Measurements from ENCODE around the gene POU2F2. TPM values are rescaled to one million over a fixed set of nuclear protein-coding genes. Genes with fewer than 3 reads are reported as not detected.

The POU2F2 gene
- total and polyA plus RNA-seq, 9 of the 15 experiments (the other 6 are each of a cell fraction or from before 2014, with no cell fraction given), result 0.03 to 0.68 (median 0.14) TPM

GRCh38 chr19:42113641-42114348, 18.5 kb downstream of the POU2F2 start:
- peak; percentile 39 for ATAC-seq
- ChIA-PET POLR2A (interaction anchor here (1.0 to 1.7 kb wide), 2 partner anchors 9 kb away, joined by 3 to 4 read pairs; no protein-coding TSS in a partner anchor), CTCF (ENCODE audit: low intra/inter-chr PET ratio) (no interaction called here)
- Histone ChIP-seq H3K27me3 (ENCODE audit: control insufficient read depth in 2 of 2, insufficient read depth in 2 of 2, low read length in 2 of 2) (peaks cover 22 to 52% of the 10 kb centered on the region in 2 experiments), H3K4me2 (ENCODE audit: insufficient read depth, low read length) (no peak overlapping the region), H2AFZ (ENCODE audit: low read depth, low read length) (no peak overlapping the region), H3K36me3 (ENCODE audit: control insufficient read depth, insufficient read depth, low read length) (no peaks in the 10 kb centered on the region), H3K9me3 (replicated peaks; ENCODE audit: control insufficient read depth, insufficient read depth, low read depth, low read length) (no peaks in the 10 kb centered on the region), H4K20me1 (replicated peaks; ENCODE audit: control insufficient read depth, insufficient read depth, low read length) (peaks cover 10% of the 10 kb centered on the region; the same call in 1 of the 2 replicates), H3K4me3 (no peak overlapping the region), H3K9ac (ENCODE audit: insufficient read depth in 1 of 2, low read depth in 2 of 2, low read length in 2 of 2) (no peak overlapping the region), H3K4me1 (replicated peaks in 1 of 2; ENCODE audit: control insufficient read depth in 2 of 2, insufficient read depth in 2 of 2, low read length in 2 of 2) (peaks cover 0 to 5% of the 10 kb centered on the region in 2 experiments; a peak in 2 of 5 replicates), H3K27ac (ENCODE audit: extremely low read depth, low read depth, low read length) (no peak overlapping the region), H3K9me1 (ENCODE audit: control insufficient read depth, insufficient read depth, low read length) (no peaks in the 10 kb centered on the region), H3K79me2 (ENCODE audit: control insufficient read depth, insufficient read depth, low read length) (no peaks in the 10 kb centered on the region)
- no TSS peak for BruUV-seq (replicated peaks)
- intact Hi-C loops (cut with micrococcal nuclease) (no loop called here), in situ Hi-C loops (cut with MboI) (loop anchor here (25.0 kb wide), 1 partner anchor 424 kb away; the partner anchor contains the start of gene CEACAM1)
- DNase-seq (ENCODE audit: extremely low read depth in 1 of 4, low spot score in 3 of 4), result no peak
- no peak for TF ChIP-seq CREB1 (IDR thresholded peaks at IDR 0.05)
- TF ChIP-seq CREB1 (CRISPR knock-in tag; IDR thresholded peaks at IDR 0.05), result 0 out of 2 replicates have a peak, but pooled peaks have one; percentile 25
- no peak for TF ChIP-seq ATF1 (CRISPR knock-in tag; IDR thresholded peaks at IDR 0.05)
- peak; percentile 62 for TF ChIP-seq ATF1 (tag; IDR thresholded peaks at IDR 0.05)
- TF ChIP-seq CREM (IDR thresholded peaks at IDR 0.05; ENCODE audit: low read depth), result peak; percentile 86
- TF ChIP-seq BCL6 (CRISPR knock-in tag; IDR thresholded peaks at IDR 0.05), result no peak
- TF ChIP-seq CTCF (IDR thresholded peaks at IDR 0.05 in 2 of 3, conservative IDR thresholded peaks at IDR 0.05 in 1 of 3; ENCODE audit: insufficient read depth in 2 of 3, low read depth in 1 of 3, low read length in 3 of 3), result peak in 2 of 3 experiments; percentile 22 to 25; a peak in 1 of 6 replicates
- 3% methylated on average over 8 of the region's 10 CpGs for WGBS (ENCODE audit: insufficient coverage, low coverage, missing lambda C conversion rate)
- FAIRE-seq, result no peak

All from K562 (cell line).